ENCODE measurements around the gene TBC1D5.

DNA sequence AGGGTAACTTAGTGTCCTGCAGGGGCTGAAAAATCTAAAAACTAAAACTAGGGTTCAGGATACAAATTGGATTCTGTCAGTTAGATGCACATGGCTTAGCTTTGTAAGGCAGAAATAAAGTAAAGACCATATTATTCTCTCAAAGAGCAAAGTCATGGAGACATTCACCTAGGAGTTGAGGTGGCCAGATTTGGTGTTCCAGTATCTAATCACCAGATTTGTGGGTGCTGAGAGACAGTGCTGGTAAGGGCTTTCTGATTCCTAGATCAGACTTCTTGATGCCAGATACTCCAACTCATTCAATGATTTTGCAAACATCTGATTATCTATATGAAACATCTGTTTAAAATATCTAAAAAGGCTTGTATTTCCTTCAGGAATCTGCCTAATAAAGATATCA is 28.3 kb upstream of the TBC1D5 start:
- TF ChIP-seq TAF1 (IDR thresholded peaks at IDR 0.05; ENCODE audit: low read depth, low read length) (no peak), JUN (IDR thresholded peaks at IDR 0.05; ENCODE audit: low read depth, low read length) (no peak), CHD2 (IDR thresholded peaks at IDR 0.05; ENCODE audit: low read length) (no peak), POLR2A (IDR thresholded peaks at IDR 0.05; ENCODE audit: control extremely low read depth in 1 of 2, low read depth in 2 of 2, low read length in 2 of 2) (no peak), FOSL1 (IDR thresholded peaks at IDR 0.05; ENCODE audit: insufficient read depth, low read depth, low read length) (no peak), MAFK (IDR thresholded peaks at IDR 0.05; ENCODE audit: low read depth, low read length) (no peak), SP1 (IDR thresholded peaks at IDR 0.05; ENCODE audit: low read depth, low read length) (no peak), TCF12 (IDR thresholded peaks at IDR 0.05; ENCODE audit: low read depth, low read length) (no peak), RAD21 (IDR thresholded peaks at IDR 0.05 in 1 of 2, conservative IDR thresholded peaks at IDR 0.05 in 1 of 2; ENCODE audit: low read depth in 2 of 2, low read length in 2 of 2) (no peak)
- TF ChIP-seq, protein P1, sequence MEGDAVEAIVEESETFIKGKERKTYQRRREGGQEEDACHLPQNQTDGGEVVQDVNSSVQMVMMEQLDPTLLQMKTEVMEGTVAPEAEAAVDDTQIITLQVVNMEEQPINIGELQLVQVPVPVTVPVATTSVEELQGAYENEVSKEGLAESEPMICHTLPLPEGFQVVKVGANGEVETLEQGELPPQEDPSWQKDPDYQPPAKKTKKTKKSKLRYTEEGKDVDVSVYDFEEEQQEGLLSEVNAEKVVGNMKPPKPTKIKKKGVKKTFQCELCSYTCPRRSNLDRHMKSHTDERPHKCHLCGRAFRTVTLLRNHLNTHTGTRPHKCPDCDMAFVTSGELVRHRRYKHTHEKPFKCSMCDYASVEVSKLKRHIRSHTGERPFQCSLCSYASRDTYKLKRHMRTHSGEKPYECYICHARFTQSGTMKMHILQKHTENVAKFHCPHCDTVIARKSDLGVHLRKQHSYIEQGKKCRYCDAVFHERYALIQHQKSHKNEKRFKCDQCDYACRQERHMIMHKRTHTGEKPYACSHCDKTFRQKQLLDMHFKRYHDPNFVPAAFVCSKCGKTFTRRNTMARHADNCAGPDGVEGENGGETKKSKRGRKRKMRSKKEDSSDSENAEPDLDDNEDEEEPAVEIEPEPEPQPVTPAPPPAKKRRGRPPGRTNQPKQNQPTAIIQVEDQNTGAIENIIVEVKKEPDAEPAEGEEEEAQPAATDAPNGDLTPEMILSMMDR (IDR thresholded peaks at IDR 0.05; ENCODE audit: control extremely low read depth in 1 of 3, insufficient read depth in 1 of 3, low read depth in 1 of 3, low read length in 3 of 3) = no peak
- TF ChIP-seq, protein P2, sequence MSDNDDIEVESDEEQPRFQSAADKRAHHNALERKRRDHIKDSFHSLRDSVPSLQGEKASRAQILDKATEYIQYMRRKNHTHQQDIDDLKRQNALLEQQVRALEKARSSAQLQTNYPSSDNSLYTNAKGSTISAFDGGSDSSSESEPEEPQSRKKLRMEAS (IDR thresholded peaks at IDR 0.05) = no peak
